H1 (cell line): ENCODE data around the gene TPM1. TPM values are rescaled to one million over a fixed set of nuclear protein-coding genes. Genes with fewer than 3 reads are reported as not detected.

Experiments
- CTCF ChIA-PET: fragments of 300-600 bp; sonication (Branson Sonifier 250); formaldehyde crosslinking; loops from one replicate; lab custom pipeline; 2021; ENCODE audit not compliant: partially characterized antibody; lab: Charles Lee
- POLR2A ChIA-PET: fragments of 300-600 bp; sonication (Branson Sonifier 250); formaldehyde crosslinking; loops from one replicate; lab custom pipeline; 2021; ENCODE audit warnings: inconsistent platforms; ENCODE audit not compliant: partially characterized antibody; lab: Charles Lee
- DNase-seq, 2 experiments: peaks; one replicate each; pipeline versions ENCODE4 v3.0.0 to v3.0.0-alpha.2; 2010 to 2022; ENCODE audit warnings: low spot score in 2 of 2, low read depth in 1 of 2, mixed read lengths in 1 of 2
- FAIRE-seq: peaks from 2 replicates; lab custom pipeline; 2011; peaks lifted over from hg19 to GRCh38; lab: Jason Lieb, UNC
- H2AFZ ChIP-seq: 2 replicates; pipeline ENCODE4 v1.8.1; 2012; ENCODE audit warnings: low read length, inconsistent platforms
- H2AK5ac ChIP-seq: 2 replicates; pipeline ENCODE4 v1.6.1; 2013; ENCODE audit warnings: low read depth, low read length
- H2BK120ac ChIP-seq: replicated peaks from 2 replicates; pipeline ENCODE3; 2013; ENCODE audit warnings: low read depth, low read length, inconsistent platforms
- H2BK12ac ChIP-seq: 2 replicates; pipeline ENCODE4 v1.6.1; 2013; ENCODE audit warnings: low read depth, low read length
- H2BK15ac ChIP-seq: 2 replicates; pipeline ENCODE4 v1.6.1; 2013; ENCODE audit warnings: low read length
- H2BK20ac ChIP-seq: 2 replicates; pipeline ENCODE4 v1.6.1; 2013; ENCODE audit warnings: low read length
- H2BK5ac ChIP-seq: 2 replicates; pipeline ENCODE4 v1.6.1; 2013; ENCODE audit warnings: low read depth, low read length
- H3K14ac ChIP-seq: 2 replicates; pipeline ENCODE4 v1.6.1; 2013; ENCODE audit warnings: inconsistent platforms; ENCODE audit not compliant: insufficient read length
- H3K18ac ChIP-seq: 2 replicates; pipeline ENCODE4 v1.6.1; 2013; ENCODE audit warnings: low read length; ENCODE audit errors: extremely low read depth
- H3K23ac ChIP-seq: 2 replicates; pipeline ENCODE4 v1.6.1; 2013; ENCODE audit warnings: inconsistent platforms; ENCODE audit not compliant: insufficient read length
- H3K23me2 ChIP-seq: 2 replicates; pipeline ENCODE4 v1.6.1; 2013; ENCODE audit warnings: low read depth, low read length
- H3K27ac ChIP-seq: 2 replicates; pipeline ENCODE4 v1.6.1; 2011; ENCODE audit warnings: low read depth, low read length, inconsistent platforms
- H3K27me3 ChIP-seq, 4 experiments: replicated peaks in 1 of 4; 1 replicate in 1 of 4; 2 replicates in 3 of 4; pipeline versions ENCODE4 v1.6.1 to v1.8.1; 2011 to 2013; ENCODE audit warnings: low read length in 3 of 4, mild to moderate bottlenecking in 3 of 4, inconsistent platforms in 2 of 4, mixed read lengths in 2 of 4, moderate library complexity in 1 of 4; ENCODE audit not compliant: control insufficient read depth in 3 of 4, insufficient read depth in 3 of 4; ENCODE audit errors: extremely low read depth in 1 of 4
- H3K36me3 ChIP-seq, 4 experiments: 2 replicates each; pipeline versions ENCODE4 v1.6.1 to v1.8.1; 2011 to 2013; ENCODE audit warnings: mild to moderate bottlenecking in 4 of 4, low read length in 3 of 4, moderate library complexity in 2 of 4, control low read depth in 1 of 4, inconsistent platforms in 1 of 4; ENCODE audit not compliant: insufficient read depth in 4 of 4, control insufficient read depth in 2 of 4
- H3K4ac ChIP-seq: replicated peaks from 2 replicates; pipeline ENCODE3; 2013; ENCODE audit warnings: low read length, low read depth, mixed read lengths, inconsistent platforms; ENCODE audit not compliant: insufficient read length
- H3K4me1 ChIP-seq, 4 experiments: replicated peaks in 1 of 4; 1 replicate in 1 of 4; 2 replicates in 3 of 4; pipeline versions ENCODE4 v1.6.1 to v1.8.1; 2011 to 2013; ENCODE audit warnings: low read length in 3 of 4, inconsistent platforms in 2 of 4, mixed read lengths in 1 of 4; ENCODE audit not compliant: insufficient read depth in 4 of 4, control insufficient read depth in 3 of 4
- H3K4me2 ChIP-seq, 2 experiments: 2 replicates each; pipeline versions ENCODE4 v1.6.1 to v1.8.1; 2011 to 2013; ENCODE audit warnings: low read depth in 2 of 2, low read length in 2 of 2, control low read depth in 1 of 2, inconsistent platforms in 1 of 2, mild to moderate bottlenecking in 1 of 2; ENCODE audit not compliant: insufficient read depth in 1 of 2
- H3K4me3 ChIP-seq, 4 experiments: fragments of 200-600, 300-600 bp in 1 of 4; sonication (generic), shearing (Covaris generic), sonication (Bioruptor Twin) in 1 of 4; 2 replicates each; pipeline versions ENCODE4 v1.5.1 to v1.8.1; 2011 to 2016; ENCODE audit warnings: low read length in 4 of 4, low read depth in 3 of 4, control low read depth in 2 of 4, inconsistent platforms in 2 of 4, mild to moderate bottlenecking in 2 of 4, mixed read lengths in 1 of 4, moderate library complexity in 1 of 4; ENCODE audit not compliant: insufficient read depth in 2 of 4; ENCODE audit errors: extremely low read depth in 1 of 4
- H3K56ac ChIP-seq: replicated peaks from 2 replicates; pipeline ENCODE3; 2013; ENCODE audit warnings: low read depth, mild to moderate bottlenecking, mixed read lengths, low read length, inconsistent platforms; ENCODE audit not compliant: insufficient read length
- H3K79me1 ChIP-seq: 2 replicates; pipeline ENCODE4 v1.6.1; 2013; ENCODE audit warnings: low read depth, low read length, control low read depth
- H3K79me2 ChIP-seq, 2 experiments: 2 replicates each; pipeline versions ENCODE4 v1.6.1 to v1.8.1; 2012 to 2013; ENCODE audit warnings: low read length in 2 of 2, mild to moderate bottlenecking in 2 of 2, inconsistent platforms in 1 of 2; ENCODE audit not compliant: insufficient read depth in 2 of 2, control insufficient read depth in 1 of 2
- H3K9ac ChIP-seq, 4 experiments: replicated peaks in 1 of 4; 1 replicate in 1 of 4; 2 replicates in 3 of 4; pipeline versions ENCODE4 v1.6.1 to v1.8.1; 2011 to 2013; ENCODE audit warnings: low read depth in 3 of 4, low read length in 3 of 4, control low read depth in 2 of 4, mild to moderate bottlenecking in 2 of 4, moderate library complexity in 2 of 4, inconsistent platforms in 1 of 4; ENCODE audit errors: extremely low read depth in 1 of 4
- H3K9me3 ChIP-seq, 2 experiments: 2 replicates each; pipeline versions ENCODE4 v1.6.1 to v1.8.1; 2012 to 2013; ENCODE audit warnings: mild to moderate bottlenecking in 2 of 2, moderate library complexity in 2 of 2, control low read depth in 1 of 2, inconsistent platforms in 1 of 2, low read depth in 1 of 2, low read length in 1 of 2, mixed read lengths in 1 of 2; ENCODE audit not compliant: insufficient read depth in 2 of 2
- H4K20me1 ChIP-seq, 2 experiments: replicated peaks in 1 of 2; 2 replicates each; pipeline versions ENCODE3 to v1.8.1; 2011 to 2013; ENCODE audit warnings: inconsistent platforms in 2 of 2, low read length in 2 of 2, mild to moderate bottlenecking in 1 of 2; ENCODE audit not compliant: insufficient read depth in 2 of 2, control insufficient read depth in 1 of 2
- H4K5ac ChIP-seq: 2 replicates; pipeline ENCODE4 v1.6.1; 2013; ENCODE audit warnings: low read length, low read depth, mixed read lengths, inconsistent platforms; ENCODE audit not compliant: insufficient read length
- H4K8ac ChIP-seq: 2 replicates; pipeline ENCODE4 v1.8.0; 2013; ENCODE audit warnings: mild to moderate bottlenecking, moderate library complexity, low read length, inconsistent platforms; ENCODE audit not compliant: insufficient read depth; ENCODE audit errors: extremely low read depth
- H4K91ac ChIP-seq: replicated peaks from 2 replicates; pipeline ENCODE3; 2013; ENCODE audit warnings: low read length, mixed read lengths, inconsistent platforms; ENCODE audit not compliant: insufficient read length
- POU5F1 ChIP-seq: IDR thresholded peaks from 2 replicates; pipeline ENCODE4 v1.6.1; 2011; ENCODE audit warnings: low read depth, mild to moderate bottlenecking, low read length, moderate library complexity
- TEAD4 ChIP-seq: IDR thresholded peaks from 2 replicates; pipeline ENCODE4 v1.6.1; 2012; ENCODE audit warnings: low read depth, low read length, inconsistent platforms, mixed read lengths
- WGBS, 2 experiments: shearing (Covaris generic) in 1 of 2; methylation state at CpG; one replicate each; pipeline versions ENCODE4 v1.1.6 to v1.1.7; 2013 to 2015; ENCODE audit warnings: low lambda C conversion rate in 2 of 2, mixed read lengths in 2 of 2, inconsistent platforms in 1 of 2, low coverage in 1 of 2, missing lambda C conversion rate in 1 of 2; ENCODE audit not compliant: insufficient replicate concordance in 2 of 2, insufficient coverage in 1 of 2, insufficient read length in 1 of 2; ENCODE audit errors: extremely low coverage in 1 of 2, missing lambda C conversion rate in 1 of 2; 5-methylcytosine and 5-hydroxymethylcytosine counted together
- polyA plus RNA-seq, 7 experiments: library from polyadenylated mRNA; depleted of rRNA in 3 of 7; stranded (reverse) in 5 of 7; unstranded in 2 of 7; fragments of >200 nt in 5 of 7; fragments of 200-250 nt in 2 of 7; gene quantifications; 1 replicate in 5 of 7; 2 replicates in 1 of 7; 4 replicates in 1 of 7; pipeline versions ENCODE4 v1.2.1 to v1.2.3, GENCODE V29; 2011 to 2013; ENCODE audit warnings: missing spikeins in 2 of 7, mixed read lengths in 2 of 7
- total RNA-seq: library from RNA; stranded (reverse); fragmentation: NEBNext Ultra II Directional; extraction: Animal tissue kit (Norgen Biotek cat#: 25700); gene quantifications from 2 replicates; pipeline ENCODE4 v1.2.1, GENCODE V29; 2021

Gene TPM1
- total and polyA plus RNA-seq, 2 of the 8 experiments (the other 6 are each of a cell fraction or from before 2014, with no cell fraction given): 258 to 579 TPM

- H3K27ac ChIP-seq: no peak overlapping the region
- H3K4me1 ChIP-seq: no peaks in the 10 kb centered on the region
- no peak overlapping the region for H2BK12ac ChIP-seq
- no peak overlapping the region for H3K4me2 ChIP-seq
- no peak overlapping the region for H4K5ac ChIP-seq
- no peak overlapping the region for H4K8ac ChIP-seq
- no peak overlapping the region for H2BK5ac ChIP-seq
- no peak overlapping the region for H2BK15ac ChIP-seq
- H4K20me1 ChIP-seq: no peaks in the 10 kb centered on the region
- DNase-seq (no peak), FAIRE-seq (no peak)
- H2BK120ac ChIP-seq: no peak overlapping the region
- H3K23ac ChIP-seq: no peak overlapping the region
- no peak overlapping the region for H3K56ac ChIP-seq
- no peak overlapping the region for H2AK5ac ChIP-seq
- H3K27me3 ChIP-seq: no peaks in the 10 kb centered on the region
- H3K79me2 ChIP-seq: no peaks in the 10 kb centered on the region
- no peak overlapping the region for H3K14ac ChIP-seq
- H2BK20ac ChIP-seq: no peak overlapping the region
- H3K23me2 ChIP-seq: no peaks in the 10 kb centered on the region
- no peaks in the 10 kb centered on the region for H3K36me3 ChIP-seq
- H3K18ac ChIP-seq: no peak overlapping the region
- H3K4ac ChIP-seq: no peak overlapping the region
- H3K9me3 ChIP-seq: no peaks in the 10 kb centered on the region
- H4K91ac ChIP-seq: no peak overlapping the region
- TF ChIP-seq POU5F1 (no peak), TEAD4 (peak; percentile 18; the same call in 1 of the 2 replicates)
- no peak overlapping the region for H2AFZ ChIP-seq
- no peak overlapping the region for H3K9ac ChIP-seq
- POLR2A ChIA-PET: interaction anchor here (0.9 to 1.8 kb wide), 3 partner anchors 20 to 125 kb away, joined by 3 to 5 read pairs (median 3); partner anchors contain the start of gene TPM1
- no peak overlapping the region for H3K4me3 ChIP-seq
- CTCF ChIA-PET: interaction anchor here (0.7 to 4.5 kb wide), 5 partner anchors 12 to 271 kb away, joined by 3 to 24 read pairs (median 5); no protein-coding TSS in a partner anchor
- WGBS, 2 experiments: 80% methylated on average over 12 of the region's 12 CpGs; no CpG with 5 or more reads in 1 of the 2 experiments
- no peaks in the 10 kb centered on the region for H3K79me1 ChIP-seq
Measured at GRCh38 chr15:62999923-63000561, 42.5 kb upstream of the TPM1 start.
